ENCODE results near the gene FGF10.
A peak's percentile ranks its signal among the peaks of the same experiment; 100 is the strongest.

The FGF10 gene

DNA sequence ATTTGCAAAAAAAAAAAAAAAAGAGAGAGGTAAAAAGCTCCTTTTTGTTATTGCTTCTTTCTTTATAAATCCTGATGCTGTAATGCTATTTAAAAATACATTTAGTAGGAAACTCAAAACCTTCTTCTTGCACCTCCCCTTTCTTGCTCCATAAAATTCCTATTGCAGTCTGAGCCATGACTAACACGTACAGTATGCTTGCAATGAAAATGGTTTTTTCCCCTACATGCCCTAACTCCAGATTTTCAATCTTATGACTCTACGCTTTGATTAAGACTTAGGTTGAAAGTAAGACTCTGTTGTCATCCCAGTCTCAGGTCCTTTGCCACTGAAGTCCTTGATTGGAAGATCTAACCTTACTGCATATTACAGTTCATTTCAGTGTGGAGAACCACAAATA, 23.9 kb downstream of the FGF10 start:
- H3K27ac Mint-ChIP-seq: peak overlapping the region in 2 of 3 experiments; percentile 16 to 41
- no peaks in the 10 kb centered on the region for H3K9me3 Mint-ChIP-seq
- no peak overlapping the region for H3K4me3 Mint-ChIP-seq
- TF ChIP-seq, protein P1, sequence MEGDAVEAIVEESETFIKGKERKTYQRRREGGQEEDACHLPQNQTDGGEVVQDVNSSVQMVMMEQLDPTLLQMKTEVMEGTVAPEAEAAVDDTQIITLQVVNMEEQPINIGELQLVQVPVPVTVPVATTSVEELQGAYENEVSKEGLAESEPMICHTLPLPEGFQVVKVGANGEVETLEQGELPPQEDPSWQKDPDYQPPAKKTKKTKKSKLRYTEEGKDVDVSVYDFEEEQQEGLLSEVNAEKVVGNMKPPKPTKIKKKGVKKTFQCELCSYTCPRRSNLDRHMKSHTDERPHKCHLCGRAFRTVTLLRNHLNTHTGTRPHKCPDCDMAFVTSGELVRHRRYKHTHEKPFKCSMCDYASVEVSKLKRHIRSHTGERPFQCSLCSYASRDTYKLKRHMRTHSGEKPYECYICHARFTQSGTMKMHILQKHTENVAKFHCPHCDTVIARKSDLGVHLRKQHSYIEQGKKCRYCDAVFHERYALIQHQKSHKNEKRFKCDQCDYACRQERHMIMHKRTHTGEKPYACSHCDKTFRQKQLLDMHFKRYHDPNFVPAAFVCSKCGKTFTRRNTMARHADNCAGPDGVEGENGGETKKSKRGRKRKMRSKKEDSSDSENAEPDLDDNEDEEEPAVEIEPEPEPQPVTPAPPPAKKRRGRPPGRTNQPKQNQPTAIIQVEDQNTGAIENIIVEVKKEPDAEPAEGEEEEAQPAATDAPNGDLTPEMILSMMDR (IDR thresholded peaks at IDR 0.05; ENCODE audit: unreplicated experiment in 3 of 3): no peak
- peaks cover 42% of the 10 kb centered on the region for H3K4me1 Mint-ChIP-seq
- no peaks in the 10 kb centered on the region for H3K27me3 Mint-ChIP-seq (ENCODE audit: low read depth)
- peaks cover 7% of the 10 kb centered on the region for H3K36me3 Mint-ChIP-seq (ENCODE audit: low read depth)

DNA sequence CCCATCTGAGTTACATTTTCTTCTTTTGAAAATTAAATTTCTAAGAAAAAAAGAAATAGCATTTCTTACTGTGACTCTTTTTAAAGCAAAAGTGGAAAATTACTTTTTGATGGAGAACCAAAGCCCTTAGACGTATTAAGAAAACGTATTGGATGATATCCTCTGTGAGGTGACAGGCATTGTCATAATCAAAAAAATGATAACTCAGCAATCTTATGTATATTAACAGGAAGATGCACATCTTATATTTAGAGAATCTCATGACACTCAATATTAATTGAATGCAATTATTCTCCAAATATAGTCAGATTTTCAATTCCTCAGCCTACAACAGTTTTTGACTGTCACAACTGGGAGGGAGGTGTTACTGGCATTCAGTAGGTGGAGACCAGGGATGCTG, 25.1 kb downstream of the FGF10 start:
- no peaks in the 10 kb centered on the region for H3K36me3 Mint-ChIP-seq (ENCODE audit: low read depth)
- H3K9me3 Mint-ChIP-seq: no peaks in the 10 kb centered on the region
- H3K4me1 Mint-ChIP-seq: peaks cover 34% of the 10 kb centered on the region
- no peak overlapping the region for H3K4me3 Mint-ChIP-seq
- TF ChIP-seq, protein P1 (IDR thresholded peaks at IDR 0.05; ENCODE audit: unreplicated experiment in 3 of 3): no peak
- H3K27ac Mint-ChIP-seq: no peak overlapping the region
- no peaks in the 10 kb centered on the region for H3K27me3 Mint-ChIP-seq (ENCODE audit: low read depth)

DNA sequence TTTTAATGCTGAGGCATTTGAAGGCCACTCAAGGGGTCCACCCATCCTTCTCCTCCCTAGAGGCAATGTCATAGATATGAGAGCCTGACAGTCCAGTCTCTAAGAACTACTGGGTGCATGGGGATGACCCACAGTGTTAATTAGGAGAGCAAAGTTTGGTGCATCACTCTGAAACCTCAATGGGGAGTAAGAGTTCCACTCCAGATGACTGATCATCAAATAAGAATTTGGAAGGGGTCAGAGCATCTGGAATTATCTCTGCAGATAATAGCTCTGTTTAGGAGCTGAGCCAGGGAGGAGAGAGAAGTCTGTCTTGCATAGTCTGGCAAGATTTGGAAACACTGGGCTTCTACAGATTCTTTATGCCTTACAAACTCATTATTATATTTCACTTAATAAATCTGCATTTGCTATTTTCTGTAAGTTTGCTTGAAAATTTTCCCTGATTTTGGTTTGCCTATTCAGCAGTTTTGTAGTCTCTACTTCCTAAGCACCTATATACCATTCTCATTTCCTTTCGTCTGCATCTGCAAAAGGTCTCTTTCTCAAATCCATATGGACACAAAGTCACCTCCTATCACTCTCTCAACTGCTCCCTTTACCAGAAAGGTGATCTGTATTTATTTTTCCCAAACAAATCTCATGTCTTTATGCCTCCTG, 27.7 kb downstream of the FGF10 start:
- Mint-ChIP-seq H3K4me1 (peaks cover 32% of the 10 kb centered on the region), H3K27ac (peak overlapping the region in 2 of 3 experiments; percentile 59 to 61), H3K4me3 (no peak overlapping the region), H3K9me3 (no peaks in the 10 kb centered on the region), H3K27me3 (ENCODE audit: low read depth) (no peaks in the 10 kb centered on the region), H3K36me3 (ENCODE audit: low read depth) (no peaks in the 10 kb centered on the region)
- TF ChIP-seq, protein P1 (IDR thresholded peaks at IDR 0.05; ENCODE audit: unreplicated experiment in 3 of 3): no peak

DNA sequence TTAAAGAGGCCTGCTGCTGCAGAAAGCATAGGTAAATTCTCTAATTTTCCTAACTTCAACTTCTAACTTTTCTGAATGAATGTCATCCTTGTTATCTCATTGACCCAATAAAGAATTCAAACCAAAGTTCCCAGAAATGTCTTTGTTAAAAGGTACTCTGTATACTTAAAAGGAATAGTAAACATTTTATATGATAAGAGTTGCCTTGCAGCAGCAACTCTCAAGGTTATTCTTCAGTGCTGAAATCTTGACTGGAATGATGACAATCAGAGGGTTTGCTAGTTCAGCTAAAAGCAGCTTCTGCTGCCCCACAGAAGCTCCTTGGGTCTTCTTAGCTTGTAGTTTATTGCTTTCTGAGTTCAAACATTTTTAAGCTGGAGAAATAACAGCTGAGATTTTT, 28.3 kb downstream of the FGF10 start:
- peaks cover 26% of the 10 kb centered on the region for H3K4me1 Mint-ChIP-seq
- TF ChIP-seq, protein P1 (IDR thresholded peaks at IDR 0.05; ENCODE audit: unreplicated experiment in 3 of 3): no peak
- peak overlapping the region in 2 of 3 experiments; percentile 59 to 61 for H3K27ac Mint-ChIP-seq
- no peaks in the 10 kb centered on the region for H3K9me3 Mint-ChIP-seq
- no peak overlapping the region for H3K4me3 Mint-ChIP-seq
- H3K27me3 Mint-ChIP-seq (ENCODE audit: low read depth): no peaks in the 10 kb centered on the region
- H3K36me3 Mint-ChIP-seq (ENCODE audit: low read depth): no peaks in the 10 kb centered on the region

DNA sequence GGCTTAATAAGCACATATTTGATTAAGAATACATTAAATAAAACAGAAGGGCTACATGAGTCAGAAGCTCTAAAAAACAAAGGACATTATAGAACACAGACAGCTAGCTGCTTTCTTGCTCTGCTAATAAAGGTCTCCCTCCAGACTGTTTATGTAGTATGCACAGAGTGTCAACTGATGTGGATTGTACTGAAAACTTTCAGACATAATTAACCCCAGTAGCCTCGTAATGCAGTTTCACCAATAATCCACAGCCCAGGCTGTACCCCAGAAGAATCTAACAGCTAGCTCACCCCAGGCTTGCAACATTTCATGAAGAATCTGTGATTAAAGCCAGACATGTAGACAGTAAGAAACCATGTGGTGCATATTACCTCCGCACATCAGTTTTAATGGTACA, 30.8 kb downstream of the FGF10 start:
- no peaks in the 10 kb centered on the region for H3K27me3 Mint-ChIP-seq (ENCODE audit: low read depth)
- H3K36me3 Mint-ChIP-seq (ENCODE audit: low read depth): no peaks in the 10 kb centered on the region
- TF ChIP-seq, protein P1 (IDR thresholded peaks at IDR 0.05; ENCODE audit: unreplicated experiment in 3 of 3): no peak
- no peaks in the 10 kb centered on the region for H3K9me3 Mint-ChIP-seq
- H3K4me3 Mint-ChIP-seq: no peak overlapping the region
- H3K4me1 Mint-ChIP-seq: peaks cover 22% of the 10 kb centered on the region
- peak overlapping the region in 1 of 3 experiments; percentile 28 for H3K27ac Mint-ChIP-seq

DNA sequence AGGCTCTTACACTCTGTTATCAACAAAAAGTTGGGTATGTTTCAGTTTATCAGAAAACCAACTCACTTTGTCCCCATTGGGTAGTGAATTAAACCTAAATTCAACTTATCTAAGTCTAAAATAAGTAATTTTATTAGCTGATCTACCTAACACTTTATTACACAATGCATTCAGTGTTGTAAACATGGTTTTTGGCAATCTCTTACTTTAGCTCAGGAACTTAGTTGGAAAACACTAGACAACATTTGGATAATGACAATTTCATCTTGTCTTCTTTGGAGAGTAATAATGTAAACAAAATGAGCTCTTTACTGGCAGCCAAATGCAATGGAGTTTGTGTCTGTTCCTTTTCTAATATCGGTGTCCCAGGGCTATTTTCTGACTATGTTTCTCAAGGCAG, 33.0 kb downstream of the FGF10 start:
- Mint-ChIP-seq H3K4me1 (peaks cover 6% of the 10 kb centered on the region), H3K27ac (no peak overlapping the region)

More for the DNA sequence above, 33.0 kb downstream of the FGF10 start:
- Mint-ChIP-seq H3K4me3 (no peak overlapping the region), H3K9me3 (no peaks in the 10 kb centered on the region), H3K36me3 (ENCODE audit: low read depth) (no peaks in the 10 kb centered on the region), H3K27me3 (ENCODE audit: low read depth) (no peaks in the 10 kb centered on the region)
- TF ChIP-seq, protein P1 (IDR thresholded peaks at IDR 0.05; ENCODE audit: unreplicated experiment in 3 of 3): no peak
